DOHH2 (cell line): ENCODE measurements around the gene PPP1R3E.

Source experiments
- H3F3A ChIP-seq: fragments of 200-600 bp; sonication (generic), shearing (Covaris generic); 2 replicates; pipeline ENCODE4 v1.6.0; 2016; ENCODE audit warnings: antibody characterized with exemption, mild to moderate bottlenecking; ENCODE audit not compliant: control insufficient read depth, insufficient read depth
- H3K27ac ChIP-seq: fragments of 200-600 bp; sonication (generic); 2 replicates; pipeline ENCODE4 v1.5.1; 2014; ENCODE audit warnings: low read depth, mild to moderate bottlenecking, low read length, moderate library complexity
- H3K27me3 ChIP-seq: fragments of 200-600 bp; sonication (generic); 2 replicates; pipeline ENCODE4 v1.6.1; 2014; ENCODE audit warnings: mild to moderate bottlenecking, low read length, mixed read lengths; ENCODE audit not compliant: control insufficient read depth
- H3K36me3 ChIP-seq: fragments of 200-600 bp; sonication (generic); 2 replicates; pipeline ENCODE4 v1.6.1; 2014; ENCODE audit warnings: mild to moderate bottlenecking, low read length, moderate library complexity, mixed read lengths; ENCODE audit not compliant: control insufficient read depth
- H3K4me1 ChIP-seq: fragments of 200-600 bp; sonication (generic); 2 replicates; pipeline ENCODE4 v1.6.1; 2014; ENCODE audit warnings: mild to moderate bottlenecking, low read length, mixed read lengths; ENCODE audit not compliant: control insufficient read depth
- H3K4me2 ChIP-seq: fragments of 200-600 bp; sonication (generic); 2 replicates; pipeline ENCODE4 v1.6.0; 2014; ENCODE audit warnings: mild to moderate bottlenecking, low read length, moderate library complexity
- H3K4me3 ChIP-seq: fragments of 200-600 bp; sonication (generic); 2 replicates; pipeline ENCODE4 v1.5.1; 2014; ENCODE audit warnings: mild to moderate bottlenecking, low read length, mixed read lengths
- H3K79me2 ChIP-seq: fragments of 200-600 bp; sonication (generic); 2 replicates; pipeline ENCODE4 v1.6.1; 2014; ENCODE audit warnings: mild to moderate bottlenecking, low read length, mixed read lengths; ENCODE audit not compliant: control insufficient read depth
- H3K9me2 ChIP-seq: fragments of 200-600 bp; sonication (generic); replicated peaks from 2 replicates; pipeline ENCODE4 v1.6.1; 2014; ENCODE audit warnings: mild to moderate bottlenecking, low read length, mixed read lengths; ENCODE audit not compliant: control insufficient read depth
- H3K9me3 ChIP-seq: fragments of 200-600 bp; sonication (generic); 2 replicates; pipeline ENCODE4 v1.6.1; 2014; ENCODE audit warnings: antibody characterized with exemption, low read length, mixed read lengths; ENCODE audit not compliant: control insufficient read depth, insufficient read depth
- H4K20me1 ChIP-seq: fragments of 200-600 bp; sonication (generic); 2 replicates; pipeline ENCODE4 v1.6.0; 2014; ENCODE audit warnings: low read depth, mild to moderate bottlenecking, antibody characterized with exemption, low read length, moderate library complexity; ENCODE audit not compliant: control insufficient read depth, insufficient read depth
- CTCF ChIP-seq: fragments of 200-600 bp; sonication (generic); IDR thresholded peaks from one replicate; pipeline ENCODE4 v1.5.1; 2014; ENCODE audit warnings: antibody characterized with exemption, mild to moderate bottlenecking, low read depth, low read length; ENCODE audit not compliant: poor library complexity, severe bottlenecking
- EZH2phosphoT487 ChIP-seq: fragments of 200-600 bp; sonication (generic); IDR thresholded peaks from 2 replicates; pipeline ENCODE4 v1.6.1; 2017; ENCODE audit warnings: borderline replicate concordance, mild to moderate bottlenecking, antibody characterized with exemption, low read length, moderate library complexity, mixed read lengths

Gene PPP1R3E

GRCh38 chr14:23286020-23286901 is 16.4 kb downstream of the PPP1R3E start, which contains the start of gene HOMEZ:
Gene HOMEZ, minus strand, starts transcription at chr14:23286132. Its CDS starts 180 bp downstream, at chr14:23285952.
- Histone ChIP-seq H3K79me2 (peaks cover 27% of the 10 kb centered on the region), H3K4me2 (peak within 1 kb of the TSS; percentile 93), H3K27me3 (peaks cover 9% of the 10 kb centered on the region), H3F3A (no peaks in the 10 kb centered on the region), H3K36me3 (peaks cover 15% of the 10 kb centered on the region), H3K27ac (peak within 1 kb of the TSS; percentile 23), H3K4me3 (peak within 1 kb of the TSS; percentile 91), H3K9me2 (no peaks in the 10 kb centered on the region), H3K4me1 (peaks cover 15% of the 10 kb centered on the region), H3K9me3 (no peaks in the 10 kb centered on the region), H4K20me1 (no peaks in the 10 kb centered on the region)
- TF ChIP-seq EZH2phosphoT487 (no peak), CTCF (no peak)

DNA sequence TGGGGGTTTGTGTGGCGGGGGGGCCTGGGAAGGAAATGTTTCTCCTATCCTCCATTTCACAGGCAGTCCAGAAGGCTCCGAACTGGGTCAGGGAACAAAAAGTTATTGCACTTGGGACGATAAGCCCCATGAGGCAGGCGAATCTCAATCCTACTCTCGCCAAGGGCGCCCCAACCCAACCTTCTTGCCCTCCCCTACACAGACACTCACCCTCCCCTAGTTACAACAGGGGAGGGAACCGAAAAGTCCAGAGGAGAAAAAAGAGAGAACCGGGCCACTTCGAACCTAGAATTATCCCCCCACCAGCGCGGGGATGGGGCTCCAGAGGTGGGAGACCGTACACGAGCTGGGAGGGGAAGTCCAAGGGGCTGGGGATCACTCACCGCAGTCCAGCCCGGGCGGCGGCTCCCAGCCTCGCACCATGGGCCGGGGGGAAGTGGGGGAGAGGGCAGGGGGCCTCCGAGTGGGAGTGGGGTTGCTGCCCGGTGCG is 17.1 kb downstream of the PPP1R3E start:
- Histone ChIP-seq H4K20me1 (no peaks in the 10 kb centered on the region), H3K79me2 (peaks cover 27% of the 10 kb centered on the region), H3K9me2 (no peaks in the 10 kb centered on the region), H3K9me3 (no peaks in the 10 kb centered on the region), H3K36me3 (peaks cover 15% of the 10 kb centered on the region), H3F3A (no peaks in the 10 kb centered on the region), H3K4me1 (peaks cover 15% of the 10 kb centered on the region), H3K27me3 (peaks cover 9% of the 10 kb centered on the region), H3K4me3 (peak overlapping the region; percentile 91), H3K4me2 (peak overlapping the region; percentile 81), H3K27ac (peak overlapping the region; percentile 23)
- TF ChIP-seq EZH2phosphoT487 (no peak), CTCF (no peak)

DNA sequence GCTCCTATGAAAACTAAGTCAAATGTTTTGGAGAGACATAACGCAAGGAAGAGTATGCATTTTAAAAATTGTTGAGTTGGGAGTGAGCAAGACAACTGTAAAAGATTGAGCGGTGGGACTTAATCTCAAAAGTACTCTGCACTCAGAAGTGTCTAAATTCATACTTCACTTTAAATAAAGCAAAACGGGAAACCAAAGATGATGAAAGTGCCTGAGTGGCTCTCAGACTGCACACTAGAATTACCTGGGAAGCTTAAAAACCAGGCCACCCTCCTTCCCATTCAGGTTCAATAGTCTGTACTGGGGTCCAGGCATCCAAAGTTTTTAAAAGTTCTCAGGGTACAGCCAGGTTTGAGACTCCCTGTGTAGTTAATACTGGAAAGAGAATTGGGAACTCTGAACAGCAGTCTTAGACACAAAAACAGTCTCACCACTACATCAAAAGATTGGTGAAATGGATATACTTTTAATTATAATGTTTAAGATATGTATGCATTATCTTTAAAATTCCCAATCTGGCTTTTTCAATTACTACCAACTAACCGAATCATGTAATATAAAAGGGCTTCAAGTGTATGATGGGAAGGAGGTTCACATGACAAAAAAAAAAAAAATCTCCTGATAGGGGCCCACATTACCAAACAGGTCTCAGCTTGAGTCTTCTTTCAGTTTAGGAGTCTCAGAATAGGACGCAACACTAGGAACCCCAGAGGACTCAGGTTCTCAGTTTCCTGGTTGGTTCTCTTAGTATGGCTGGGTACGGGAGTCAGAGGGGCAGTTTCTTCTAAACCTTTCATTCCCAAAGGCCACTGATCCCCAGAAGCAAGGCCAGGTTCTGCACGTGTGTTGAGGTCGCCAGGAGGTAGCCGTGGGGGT is 17.8 kb downstream of the PPP1R3E start:
- TF ChIP-seq EZH2phosphoT487 (no peak), CTCF (no peak)
- peak overlapping the region; percentile 23 for H3K27ac ChIP-seq

More for the DNA sequence above, 17.8 kb downstream of the PPP1R3E start:
- Histone ChIP-seq H3K79me2 (peaks cover 27% of the 10 kb centered on the region), H3K9me2 (no peaks in the 10 kb centered on the region), H3K4me2 (peak overlapping the region; percentile 81), H3K9me3 (no peaks in the 10 kb centered on the region), H4K20me1 (no peaks in the 10 kb centered on the region), H3K4me1 (peaks cover 18% of the 10 kb centered on the region), H3K4me3 (peak overlapping the region; percentile 91), H3F3A (no peaks in the 10 kb centered on the region), H3K27me3 (peaks cover 9% of the 10 kb centered on the region), H3K36me3 (peaks cover 15% of the 10 kb centered on the region)
